HG02642 (cell line): Measurements from ENCODE around the gene KRT6B.
"Not testable (repeated sequence)": the region's sequence is repeated elsewhere in the genome, so short reads cannot be mapped to it uniquely, and the experiment has no call there.

Experiments
- ATAC-seq: cut with Tn5 transposase; IDR thresholded peaks from one replicate; pipeline ENCODE4 v1.9.1; 2021; ENCODE audit warnings: mild to moderate bottlenecking; ENCODE audit not compliant: unreplicated experiment, poor library complexity

KRT6B gene

GRCh38 chr12:52415870-52416750 lies 35.8 kb downstream of the KRT6B start:
- ATAC-seq, result no peak

GRCh38 chr12:52414936-52415335 lies 37.0 kb downstream of the KRT6B start:
- ATAC-seq, result no peak

GRCh38 chr12:52413782-52414345 lies 38.1 kb downstream of the KRT6B start:
- ATAC-seq, result no peak

- no peak for ATAC-seq
Observed at GRCh38 chr12:52413202-52413601, 38.7 kb downstream of the KRT6B start.

- ATAC-seq, result no peak
Observed at GRCh38 chr12:52411815-52412214, 40.1 kb downstream of the KRT6B start.

GRCh38 chr12:52410589-52411248 lies 41.2 kb downstream of the KRT6B start:
- ATAC-seq, result not testable (repeated sequence)

- ATAC-seq, result no peak
Observed at GRCh38 chr12:52407918-52408317, 44.0 kb downstream of the KRT6B start.

GRCh38 chr12:52405922-52406385 lies 46.0 kb downstream of the KRT6B start, which contains the start of gene KRT82:
KRT82 (minus strand) TSS chr12:52406335; CDS start chr12:52406277, 58 bp downstream.
- ATAC-seq, result no peak

GRCh38 chr12:52404951-52405350 lies 47.0 kb downstream of the KRT6B start:
- no peak for ATAC-seq

GRCh38 chr12:52403561-52403960 lies 48.4 kb downstream of the KRT6B start:
- ATAC-seq, result no peak

- no peak for ATAC-seq
Observed at GRCh38 chr12:52402873-52403540, 48.9 kb downstream of the KRT6B start.

- ATAC-seq, result no peak
Observed at GRCh38 chr12:52402377-52402776, 49.6 kb downstream of the KRT6B start.

GRCh38 chr12:52401926-52402325 lies 50.0 kb downstream of the KRT6B start:
- ATAC-seq, result no peak

GRCh38 chr12:52401526-52401925 lies 50.4 kb downstream of the KRT6B start:
- ATAC-seq, result no peak

- no peak for ATAC-seq
Observed at GRCh38 chr12:52400906-52401305, 51.0 kb downstream of the KRT6B start.

- ATAC-seq, result no peak
Observed at GRCh38 chr12:52399756-52400155, 52.2 kb downstream of the KRT6B start.

- no peak for ATAC-seq
Observed at GRCh38 chr12:52398176-52398575, 53.8 kb downstream of the KRT6B start.

- ATAC-seq, result no peak
Observed at GRCh38 chr12:52396656-52397055, 55.3 kb downstream of the KRT6B start.
